Esophagus squamous epithelium (tissue), 5 donors: ENCODE results near the gene TOR4A. TPM values are rescaled to one million over a fixed set of nuclear protein-coding genes. Genes with fewer than 3 reads are reported as not detected.

Experiments used
- DNase-seq: peaks from one replicate; lab custom pipeline; 2025; lab: John Stamatoyannopoulos, UW
- H3K27ac ChIP-seq, 4 donors: fragments of 200-600 bp; sonication (generic); one replicate each; pipeline ENCODE4 v1.5.1; 2016 to 2019; ENCODE audit warnings: mild to moderate bottlenecking in 1 of 4
- H3K27me3 ChIP-seq, 4 donors: fragments of 200-600 bp; sonication (generic); 1 replicate in 3 of 4; 2 replicates in 1 of 4; pipeline versions ENCODE4 v1.5.1 to v1.6.0; 2017 to 2021; ENCODE audit warnings: antibody characterized with exemption in 1 of 4
- H3K36me3 ChIP-seq, 3 donors: fragments of 200-600 bp; sonication (generic); one replicate each; pipeline ENCODE4 v1.5.1; 2016 to 2019
- H3K4me1 ChIP-seq, 3 donors: fragments of 200-600 bp; sonication (generic); one replicate each; pipeline ENCODE4 v1.5.1; 2017 to 2019
- H3K4me3 ChIP-seq, 4 donors: fragments of 200-600 bp; sonication (generic); 1 replicate in 3 of 4; 2 replicates in 1 of 4; pipeline ENCODE4 v1.5.1; 2016 to 2019; ENCODE audit warnings: mild to moderate bottlenecking in 2 of 4, moderate library complexity in 1 of 4
- H3K9me3 ChIP-seq, 3 donors: fragments of 200-600 bp; sonication (generic); one replicate each; pipeline ENCODE4 v1.5.1; 2016 to 2019
- POLR2A ChIP-seq, 4 donors: fragments of 450-650 bp; IDR thresholded peaks; one replicate each; pipeline ENCODE4 v1.6.1; 2017; ENCODE audit warnings: antibody characterized with exemption in 4 of 4, mild to moderate bottlenecking in 4 of 4, moderate library complexity in 3 of 4
- WGBS, 2 donors: methylation state at CpG; one replicate each; pipeline ENCODE4 v1.1.5; 2018; 5-methylcytosine and 5-hydroxymethylcytosine counted together
- intact Hi-C: fragments of 100-400 bp; cut with DNase I; formaldehyde crosslinking; loops from one replicate; pipeline ENCODE4 v1.15.0; 2022
- total RNA-seq, 4 donors: library from RNA; depleted of rRNA; stranded (reverse); fragments of >200 nt; gene quantifications; one replicate each; pipeline ENCODE4 v1.1.0, GENCODE V29; 2016
- TF ChIP-seq, protein P1 (sequence below), 6 experiments: fragments of 450-650 bp in 4 of 6; fragments of 200-600 bp in 2 of 6; sonication (generic) in 2 of 6; IDR thresholded peaks; one replicate each; pipeline ENCODE4 v1.5.1; 2016 to 2019; ENCODE audit warnings: antibody characterized with exemption in 6 of 6, mild to moderate bottlenecking in 4 of 6, moderate library complexity in 4 of 6
- donor health status: DM: yes; HTN: yes; CAD: no.

The TOR4A gene
- total RNA-seq, 4 donors from 2014 or later: 8.8 to 17.5 (median 13.5) TPM

DNA sequence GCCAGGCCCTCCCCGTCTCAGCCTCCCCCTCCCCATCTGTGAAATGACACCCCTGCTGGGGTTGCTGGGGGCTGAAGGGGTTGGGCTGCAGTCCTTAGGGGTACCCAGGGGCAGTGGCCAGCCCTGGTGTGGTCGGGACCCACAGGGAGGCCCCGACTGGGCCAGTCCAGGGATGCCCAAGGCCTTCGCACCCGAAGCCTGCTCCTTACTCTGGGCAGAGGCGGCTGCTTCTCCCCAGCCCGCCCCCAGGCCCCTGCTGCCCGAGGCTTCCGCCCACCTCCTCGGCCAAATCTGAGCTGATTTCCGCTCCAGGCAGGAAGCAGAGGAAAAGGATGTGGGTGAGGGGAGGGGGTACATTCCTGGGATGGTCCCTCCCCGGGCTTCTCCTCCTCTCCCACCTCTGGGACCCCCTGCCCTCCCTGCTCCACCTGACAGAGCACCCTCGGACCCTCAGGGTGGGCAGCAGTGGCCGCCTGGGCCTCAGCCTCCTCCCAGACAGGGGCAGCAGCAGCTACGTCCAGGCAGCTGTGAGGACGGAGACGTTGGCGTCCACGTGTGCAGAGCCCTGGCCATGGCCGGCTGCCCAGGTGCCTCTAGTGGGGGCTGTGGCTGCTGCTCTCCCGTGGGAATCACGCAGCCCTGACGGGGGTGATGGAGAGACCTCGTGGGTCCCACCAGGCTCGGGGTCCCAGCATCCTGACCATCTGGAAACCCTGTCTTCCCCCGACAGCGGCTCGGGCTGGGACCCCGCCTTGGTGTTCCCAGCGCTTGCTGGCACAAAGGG, 28.7 kb downstream of the TOR4A start:
- Histone ChIP-seq H3K4me3 (peak overlapping the region in 2 of 4 donors; percentile 14 to 54), H3K9me3 (no peaks in the 10 kb centered on the region), H3K27ac (peak overlapping the region; percentile 85 to 94 (median 89)), H3K27me3 (peaks cover 0 to 46% (median 0%) of the 10 kb centered on the region in 4 donors), H3K4me1 (peaks cover 56 to 84% (median 67%) of the 10 kb centered on the region in 3 donors), H3K36me3 (no peaks in the 10 kb centered on the region)
- no peak for TF ChIP-seq POLR2A (IDR thresholded peaks at IDR 0.05)
- TF ChIP-seq, protein P1, sequence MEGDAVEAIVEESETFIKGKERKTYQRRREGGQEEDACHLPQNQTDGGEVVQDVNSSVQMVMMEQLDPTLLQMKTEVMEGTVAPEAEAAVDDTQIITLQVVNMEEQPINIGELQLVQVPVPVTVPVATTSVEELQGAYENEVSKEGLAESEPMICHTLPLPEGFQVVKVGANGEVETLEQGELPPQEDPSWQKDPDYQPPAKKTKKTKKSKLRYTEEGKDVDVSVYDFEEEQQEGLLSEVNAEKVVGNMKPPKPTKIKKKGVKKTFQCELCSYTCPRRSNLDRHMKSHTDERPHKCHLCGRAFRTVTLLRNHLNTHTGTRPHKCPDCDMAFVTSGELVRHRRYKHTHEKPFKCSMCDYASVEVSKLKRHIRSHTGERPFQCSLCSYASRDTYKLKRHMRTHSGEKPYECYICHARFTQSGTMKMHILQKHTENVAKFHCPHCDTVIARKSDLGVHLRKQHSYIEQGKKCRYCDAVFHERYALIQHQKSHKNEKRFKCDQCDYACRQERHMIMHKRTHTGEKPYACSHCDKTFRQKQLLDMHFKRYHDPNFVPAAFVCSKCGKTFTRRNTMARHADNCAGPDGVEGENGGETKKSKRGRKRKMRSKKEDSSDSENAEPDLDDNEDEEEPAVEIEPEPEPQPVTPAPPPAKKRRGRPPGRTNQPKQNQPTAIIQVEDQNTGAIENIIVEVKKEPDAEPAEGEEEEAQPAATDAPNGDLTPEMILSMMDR (IDR thresholded peaks at IDR 0.05): no peak
- no peak for DNase-seq
- intact Hi-C loops: no loop called here
- WGBS, 2 donors: no CpG with 5 or more reads among the region's 30 CpGs

DNA sequence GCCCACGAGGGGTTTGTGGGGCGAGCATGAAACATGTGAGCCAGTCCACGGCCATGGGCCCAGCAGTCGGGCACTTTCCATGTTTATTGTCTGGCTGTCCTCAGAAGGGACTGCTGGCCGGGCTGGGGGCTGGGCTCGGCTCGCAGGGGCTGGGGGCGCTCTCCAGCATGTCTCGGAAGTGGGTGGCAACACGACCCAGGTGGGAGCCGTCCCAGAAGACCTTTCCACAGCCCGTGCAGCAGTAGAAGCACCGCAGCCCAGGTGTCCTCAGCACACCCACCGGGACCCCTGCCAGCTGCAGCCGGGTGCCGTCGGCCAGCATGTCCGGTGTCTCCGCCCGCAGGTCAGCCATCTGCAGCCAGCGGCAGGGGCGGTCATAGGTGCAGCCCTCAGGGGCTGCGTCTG, 29.3 kb downstream of the TOR4A start:
- H3K9me3 ChIP-seq: no peaks in the 10 kb centered on the region
- TF ChIP-seq, protein P1 (IDR thresholded peaks at IDR 0.05): no peak
- TF ChIP-seq POLR2A (IDR thresholded peaks at IDR 0.05): no peak
- intact Hi-C loops: no loop called here
- H3K27ac ChIP-seq: peak overlapping the region in 3 of 4 donors; percentile 85 to 94 (median 88)
- WGBS, 2 donors: 32 to 53% methylated on average over 10 to 11 of the region's 23 CpGs
- peaks cover 61 to 85% (median 62%) of the 10 kb centered on the region in 3 donors for H3K4me1 ChIP-seq
- peak overlapping the region in 2 of 4 donors; percentile 14 to 54 for H3K4me3 ChIP-seq
- no peak for DNase-seq
- H3K36me3 ChIP-seq: no peaks in the 10 kb centered on the region
- peaks cover 0 to 42% (median 0%) of the 10 kb centered on the region in 4 donors for H3K27me3 ChIP-seq

DNA sequence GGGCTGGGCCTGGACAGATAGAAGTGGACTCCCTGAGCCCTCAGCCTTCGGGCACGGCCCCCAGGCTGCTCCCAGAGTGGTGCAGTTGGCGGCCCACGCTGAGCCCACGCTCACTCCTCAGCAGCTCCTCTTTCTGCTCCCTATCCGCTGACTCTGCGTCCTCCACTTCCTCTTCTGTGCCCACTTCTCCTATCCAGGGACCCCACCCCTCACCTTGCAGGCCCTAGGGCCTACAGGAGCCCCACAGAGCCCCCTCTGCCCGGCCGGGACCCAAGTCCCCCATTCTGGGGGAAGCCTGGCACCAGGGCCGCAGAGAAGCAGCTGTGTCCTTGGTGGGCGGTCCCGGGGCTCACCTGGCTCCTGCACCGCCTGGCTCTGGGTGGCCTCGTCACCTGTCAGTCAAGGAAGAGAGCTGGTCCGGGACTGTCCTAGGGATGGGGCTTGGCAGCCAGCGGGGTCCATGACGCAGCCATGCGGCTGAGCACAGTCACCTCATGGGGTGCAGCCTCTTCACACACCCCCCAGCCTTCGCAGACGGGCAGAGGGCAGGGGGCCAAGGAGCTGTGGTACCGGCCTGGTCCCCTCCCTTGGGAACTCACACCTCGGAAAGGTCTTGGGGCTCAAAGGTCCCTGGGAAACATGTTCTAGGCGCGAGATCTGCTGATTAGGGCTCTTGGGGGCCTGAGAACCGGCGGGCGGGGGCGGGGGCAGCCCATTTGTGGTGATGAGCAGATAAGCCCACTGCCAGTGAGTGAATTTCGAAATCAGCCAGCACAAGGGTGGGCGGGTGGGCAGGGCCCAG, 29.9 kb downstream of the TOR4A start:
- Histone ChIP-seq H3K9me3 (no peaks in the 10 kb centered on the region), H3K27ac (peak overlapping the region in 1 of 4 donors; percentile 9), H3K27me3 (peaks cover 0 to 42% (median 0%) of the 10 kb centered on the region in 4 donors), H3K36me3 (no peaks in the 10 kb centered on the region), H3K4me1 (peaks cover 62 to 90% (median 66%) of the 10 kb centered on the region in 3 donors), H3K4me3 (peak overlapping the region in 2 of 4 donors; percentile 14 to 54)
- intact Hi-C loops: no loop called here
- 54% methylated on average over 7 of the region's 30 CpGs; no CpG with 5 or more reads in 1 of the 2 donors for WGBS, 2 donors
- DNase-seq: no peak
- TF ChIP-seq, protein P1 (IDR thresholded peaks at IDR 0.05): no peak
- no peak for TF ChIP-seq POLR2A (IDR thresholded peaks at IDR 0.05)

DNA sequence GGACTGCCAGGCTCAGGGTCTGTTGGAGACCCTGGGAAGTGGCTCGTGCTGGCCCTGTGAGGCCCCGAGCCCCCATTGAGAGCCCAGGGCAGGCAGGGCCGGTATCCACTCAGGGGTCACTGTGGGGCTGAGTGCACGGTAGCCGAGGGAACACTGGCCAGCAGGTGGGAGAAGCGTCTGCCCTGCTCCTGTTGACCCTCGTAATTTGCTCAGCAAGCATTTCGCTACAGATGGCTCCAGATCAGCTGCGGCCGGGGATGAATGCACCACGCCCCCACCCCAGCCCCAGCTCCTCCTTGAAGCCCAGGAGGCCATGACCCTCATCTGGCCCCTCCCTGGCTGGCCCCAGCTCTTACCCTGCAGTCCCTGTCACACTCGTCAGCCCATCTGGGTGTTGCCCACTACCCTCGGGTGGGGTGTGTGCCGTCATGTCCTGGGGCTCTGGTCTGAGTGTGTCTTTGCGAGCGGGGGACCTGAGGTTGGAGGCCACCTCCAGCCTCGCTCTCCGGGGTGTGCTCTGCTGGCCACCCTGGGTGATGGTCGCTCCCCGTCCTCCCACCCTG, 30.6 kb downstream of the TOR4A start:
- Histone ChIP-seq H3K4me3 (no peak overlapping the region), H3K27ac (peak overlapping the region in 1 of 4 donors; percentile 9), H3K36me3 (no peaks in the 10 kb centered on the region), H3K9me3 (no peaks in the 10 kb centered on the region), H3K4me1 (peaks cover 62 to 90% (median 66%) of the 10 kb centered on the region in 3 donors), H3K27me3 (peaks cover 0 to 42% (median 0%) of the 10 kb centered on the region in 4 donors)
- no peak for TF ChIP-seq POLR2A (IDR thresholded peaks at IDR 0.05)
- TF ChIP-seq, protein P1 (IDR thresholded peaks at IDR 0.05): no peak
- 59 to 83% methylated on average over 6 to 9 of the region's 20 CpGs for WGBS, 2 donors
- intact Hi-C loops: no loop called here
- DNase-seq: no peak
